Suppressor macrophage (primary cell): ENCODE results near the gene APMAP.
"Not testable (repeated sequence)": the region's sequence is repeated elsewhere in the genome, so short reads cannot be mapped to it uniquely, and the experiment has no call there.

ENCODE experiments used
- DNase-seq, 4 experiments: peaks; one replicate each; pipeline ENCODE4 v3.0.0-alpha.2; 2020 to 2022

The APMAP gene

GRCh38 chr20:25006431-25007167 lies 14.0 kb upstream of the APMAP start:
- DNase-seq: no peak

GRCh38 chr20:25005661-25006060 lies 13.1 kb upstream of the APMAP start:
- no peak for DNase-seq

GRCh38 chr20:25005220-25005619 lies 12.7 kb upstream of the APMAP start:
- no peak for DNase-seq

- DNase-seq: no peak
Measured at GRCh38 chr20:25003002-25003401, 10.5 kb upstream of the APMAP start.

GRCh38 chr20:25001323-25001722 lies 8.8 kb upstream of the APMAP start:
- not testable (repeated sequence) for DNase-seq

GRCh38 chr20:25000268-25000801 lies 7.8 kb upstream of the APMAP start:
- no peak for DNase-seq

GRCh38 chr20:24999568-24999967 lies 7.0 kb upstream of the APMAP start:
- DNase-seq: no peak

- DNase-seq: no peak
Measured at GRCh38 chr20:24998631-24999445, 6.3 kb upstream of the APMAP start.

GRCh38 chr20:24998121-24998520 lies 5.6 kb upstream of the APMAP start:
- DNase-seq: no peak

- DNase-seq: no peak
Measured at GRCh38 chr20:24996449-24997377, 4.2 kb upstream of the APMAP start.

GRCh38 chr20:24995741-24996448 lies 3.3 kb upstream of the APMAP start:
- DNase-seq: no peak

GRCh38 chr20:24994470-24995368 lies 2.2 kb upstream of the APMAP start:
- DNase-seq: peak; percentile 80 to 87 (median 86)

GRCh38 chr20:24994186-24994465 lies 1.6 kb upstream of the APMAP start:
- no peak for DNase-seq

- peak; percentile 42 to 65 (median 54) for DNase-seq
Measured at GRCh38 chr20:24993337-24994185, 1.0 kb upstream of the APMAP start.

GRCh38 chr20:24991897-24992486 lies 559 bp downstream of the APMAP start:
- DNase-seq: peak in 3 of 4 experiments; percentile 31 to 55 (median 46)

GRCh38 chr20:24990810-24991252 lies 1.7 kb downstream of the APMAP start:
- DNase-seq: peak in 1 of 4 experiments; percentile 22

GRCh38 chr20:24989162-24989561 lies 3.4 kb downstream of the APMAP start:
- no peak for DNase-seq

- DNase-seq: no peak
Measured at GRCh38 chr20:24987873-24988835, 4.4 kb downstream of the APMAP start.
